HG03565 (cell line): ENCODE measurements around the gene HSD17B11.
A peak's percentile ranks its signal among the peaks of the same experiment; 100 is the strongest.
"Not testable (repeated sequence)": the region's sequence is repeated elsewhere in the genome, so short reads cannot be mapped to it uniquely, and the experiment has no call there.

Experiments
- ATAC-seq: cut with Tn5 transposase; IDR thresholded peaks from one replicate; pipeline ENCODE4 v1.9.1; 2021; ENCODE audit warnings: mild to moderate bottlenecking, moderate library complexity; ENCODE audit not compliant: unreplicated experiment

The HSD17B11 gene

GRCh38 chr4:87406462-87406861 lies 15.5 kb upstream of the HSD17B11 start:
- ATAC-seq = no peak

GRCh38 chr4:87405211-87405820 lies 14.3 kb upstream of the HSD17B11 start:
- ATAC-seq = no peak

- not testable (repeated sequence) for ATAC-seq
These were observed 12.7 kb upstream of the HSD17B11 start for GRCh38 chr4:87403732-87404131.

GRCh38 chr4:87399954-87400353 lies 9.0 kb upstream of the HSD17B11 start:
- no peak for ATAC-seq

GRCh38 chr4:87399148-87399547 lies 8.2 kb upstream of the HSD17B11 start:
- no peak for ATAC-seq

- ATAC-seq = not testable (repeated sequence)
These were observed 4.9 kb upstream of the HSD17B11 start for GRCh38 chr4:87395851-87396250.

- ATAC-seq = not testable (repeated sequence)
These were observed 4.1 kb upstream of the HSD17B11 start for GRCh38 chr4:87395073-87395472.

- no peak for ATAC-seq
These were observed 1.2 kb upstream of the HSD17B11 start for GRCh38 chr4:87392183-87392582.

- no peak for ATAC-seq
These were observed 627 bp upstream of the HSD17B11 start for GRCh38 chr4:87391576-87392054.

- ATAC-seq = no peak
These were observed 467 bp downstream of the HSD17B11 start for GRCh38 chr4:87390551-87390890.

GRCh38 chr4:87390055-87390454 lies 933 bp downstream of the HSD17B11 start:
- ATAC-seq = not testable (repeated sequence)

- ATAC-seq = no peak
These were observed 2.1 kb downstream of the HSD17B11 start for GRCh38 chr4:87388901-87389300.

GRCh38 chr4:87387237-87387636 lies 3.8 kb downstream of the HSD17B11 start:
- ATAC-seq = no peak

GRCh38 chr4:87384466-87385132 lies 6.4 kb downstream of the HSD17B11 start:
- ATAC-seq = not testable (repeated sequence)

- no peak for ATAC-seq
These were observed 8.1 kb downstream of the HSD17B11 start for GRCh38 chr4:87382931-87383330.

GRCh38 chr4:87382116-87382515 lies 8.9 kb downstream of the HSD17B11 start:
- ATAC-seq = no peak

GRCh38 chr4:87377816-87378215 lies 13.2 kb downstream of the HSD17B11 start:
- no peak for ATAC-seq

GRCh38 chr4:87375719-87376291 lies 15.2 kb downstream of the HSD17B11 start:
- peak; percentile 57 for ATAC-seq

- no peak for ATAC-seq
These were observed 20.9 kb downstream of the HSD17B11 start for GRCh38 chr4:87370068-87370467.

- no peak for ATAC-seq
These were observed 24.3 kb downstream of the HSD17B11 start for GRCh38 chr4:87366521-87367162.

- ATAC-seq = no peak
These were observed 25.6 kb downstream of the HSD17B11 start for GRCh38 chr4:87365348-87365747.

GRCh38 chr4:87363552-87363951 lies 27.4 kb downstream of the HSD17B11 start:
- ATAC-seq = no peak
